ENCODE data around the gene KLHL29.

Gene KLHL29

GRCh38 chr2:23645230-23645808 lies 260.3 kb downstream of the KLHL29 start:
- DNase-seq, result no peak

GRCh38 chr2:23647563-23647962 lies 262.6 kb downstream of the KLHL29 start:
- no peak for DNase-seq

GRCh38 chr2:23649303-23649702 lies 264.3 kb downstream of the KLHL29 start:
- no peak for DNase-seq

GRCh38 chr2:23649819-23650218 lies 264.8 kb downstream of the KLHL29 start:
- DNase-seq, result no peak

GRCh38 chr2:23651187-23652080 lies 266.5 kb downstream of the KLHL29 start:
- no peak for DNase-seq

DNA sequence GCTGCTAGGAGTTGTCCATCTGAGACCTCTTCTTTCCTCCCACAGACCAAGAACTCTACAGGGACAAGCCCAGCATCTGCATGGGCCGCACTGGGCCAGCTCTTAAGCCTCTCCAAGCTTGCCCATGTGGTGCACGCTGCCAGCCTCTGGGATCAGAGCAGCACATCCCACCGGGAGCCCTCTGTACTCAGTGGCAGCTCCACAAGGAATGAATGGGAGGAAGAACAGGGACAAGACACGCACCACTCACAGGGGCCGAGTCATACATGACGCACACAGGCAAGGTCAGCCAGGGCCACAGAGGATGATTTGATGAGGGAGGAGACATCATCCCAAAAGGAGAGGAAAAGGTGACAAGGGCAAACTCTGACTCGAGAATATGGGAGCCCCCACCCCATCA lies 268.3 kb downstream of the KLHL29 start:
- no peak for DNase-seq

GRCh38 chr2:23654756-23655155 lies 269.8 kb downstream of the KLHL29 start:
- no peak for DNase-seq

DNA sequence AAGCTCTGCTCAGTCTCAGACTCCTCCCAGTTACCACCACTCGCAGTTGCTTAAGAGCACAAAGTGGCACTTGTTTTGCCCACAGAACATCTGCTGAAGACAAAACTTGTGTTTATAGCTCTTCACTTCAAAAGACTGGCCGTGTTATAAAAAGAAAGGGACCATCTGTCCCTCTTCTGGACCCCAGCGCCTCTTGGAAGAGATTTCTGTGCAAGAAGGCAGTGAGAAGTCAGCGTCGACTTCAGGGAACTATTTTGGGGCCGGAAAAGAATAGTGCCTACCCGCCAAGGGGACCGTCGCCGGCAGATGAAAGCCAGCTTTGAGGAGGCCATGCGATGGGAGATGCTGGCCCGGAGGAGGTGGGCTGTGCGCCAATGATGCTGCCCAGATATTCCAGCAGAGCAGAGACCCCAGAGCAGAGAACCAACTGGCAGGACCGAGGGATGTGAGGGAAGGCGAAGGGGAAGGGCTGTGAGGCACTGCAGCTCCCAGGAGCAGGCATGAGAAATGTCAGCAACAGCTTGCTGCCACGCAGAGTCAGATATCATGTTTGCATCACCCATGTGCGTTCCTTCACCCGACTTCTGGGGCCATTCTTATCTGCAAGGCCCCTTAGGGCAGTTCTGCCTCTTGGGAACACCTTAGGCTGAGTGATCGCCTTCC lies 271.1 kb downstream of the KLHL29 start:
- no peak for DNase-seq

GRCh38 chr2:23656597-23656973 lies 271.6 kb downstream of the KLHL29 start:
- DNase-seq, result no peak

DNA sequence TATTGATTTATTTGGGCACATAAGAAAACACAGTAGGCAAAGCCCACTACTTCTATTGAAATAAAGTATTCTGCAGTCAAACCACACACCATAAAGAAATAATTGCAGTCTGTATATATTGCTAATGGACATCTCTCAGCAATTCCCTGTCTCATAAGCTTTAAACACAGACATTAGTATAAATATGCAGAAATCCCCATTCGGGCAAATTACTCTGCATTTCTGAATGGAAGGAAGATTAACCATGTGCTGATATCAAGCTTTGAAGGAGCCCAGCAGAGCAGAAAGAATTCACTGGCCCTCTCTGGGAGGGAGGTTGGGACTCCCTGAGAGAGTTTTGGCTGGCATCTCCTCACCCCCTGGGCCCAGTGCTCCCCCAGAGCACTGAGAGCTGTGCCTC lies 272.4 kb downstream of the KLHL29 start:
- no peak for DNase-seq

DNA sequence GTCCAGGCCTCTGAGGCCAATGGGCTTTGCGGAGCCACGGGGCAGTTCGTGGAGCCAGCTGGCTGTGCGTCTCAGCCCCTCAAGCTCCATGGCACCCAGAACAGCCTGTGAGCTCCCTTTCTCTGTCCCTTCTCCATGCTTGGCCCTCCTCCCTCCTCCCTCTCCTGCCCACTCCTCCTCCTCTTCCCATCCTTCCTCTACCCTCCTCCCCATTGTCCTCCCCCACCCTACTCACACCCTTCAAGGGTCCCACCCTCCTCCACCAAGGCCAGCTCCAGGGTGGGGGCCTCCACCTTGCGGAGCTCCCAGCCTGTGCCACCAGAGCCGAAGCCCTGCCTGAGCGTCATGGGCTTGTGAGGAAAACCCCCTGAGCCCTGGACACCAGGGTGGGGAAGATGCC lies 273.0 kb downstream of the KLHL29 start:
- DNase-seq, result no peak

GRCh38 chr2:23658466-23658942 lies 273.5 kb downstream of the KLHL29 start:
- no peak for DNase-seq

- no peak for DNase-seq
Observed at GRCh38 chr2:23659328-23659727, 274.3 kb downstream of the KLHL29 start.

DNA sequence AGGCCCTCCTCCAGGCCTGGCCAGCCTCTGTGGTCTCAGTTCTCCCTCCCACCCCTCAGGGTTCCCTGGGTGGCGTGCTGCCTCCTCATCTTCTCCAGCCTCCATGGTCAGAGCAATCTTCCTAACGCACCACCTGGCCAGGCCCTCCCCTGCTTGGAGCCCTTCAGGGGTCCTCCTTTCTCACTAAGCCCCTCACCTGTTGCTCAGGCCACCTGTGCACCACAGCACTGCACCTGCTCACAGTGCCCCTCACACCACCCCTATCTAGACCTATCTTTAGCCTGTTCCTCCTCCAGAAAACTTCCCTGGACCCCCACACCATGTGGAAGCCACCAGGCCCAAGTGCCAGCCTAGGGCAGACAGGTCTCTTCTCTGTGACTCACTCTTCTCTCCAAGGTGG lies 274.8 kb downstream of the KLHL29 start:
- no peak for DNase-seq

DNA sequence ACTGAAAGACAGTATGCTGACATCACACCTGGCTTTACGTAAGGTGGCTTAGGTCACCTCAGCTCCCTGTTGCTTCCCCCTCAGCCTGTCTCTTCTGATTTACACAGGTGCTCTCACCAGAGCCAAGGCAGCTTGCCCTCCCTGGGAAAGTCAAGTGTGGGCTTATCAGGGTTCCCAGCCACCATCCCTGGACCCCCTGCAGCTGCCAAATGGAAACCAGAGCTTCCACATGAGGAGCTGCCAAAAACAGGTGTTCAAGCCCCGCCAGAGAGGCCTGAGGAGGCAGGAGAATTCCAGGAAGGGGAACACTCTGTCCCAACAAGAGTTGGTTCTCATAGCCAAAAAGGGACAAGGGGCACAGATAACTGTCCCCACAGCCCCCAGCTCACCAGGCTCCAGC lies 275.3 kb downstream of the KLHL29 start:
- no peak for DNase-seq

DNA sequence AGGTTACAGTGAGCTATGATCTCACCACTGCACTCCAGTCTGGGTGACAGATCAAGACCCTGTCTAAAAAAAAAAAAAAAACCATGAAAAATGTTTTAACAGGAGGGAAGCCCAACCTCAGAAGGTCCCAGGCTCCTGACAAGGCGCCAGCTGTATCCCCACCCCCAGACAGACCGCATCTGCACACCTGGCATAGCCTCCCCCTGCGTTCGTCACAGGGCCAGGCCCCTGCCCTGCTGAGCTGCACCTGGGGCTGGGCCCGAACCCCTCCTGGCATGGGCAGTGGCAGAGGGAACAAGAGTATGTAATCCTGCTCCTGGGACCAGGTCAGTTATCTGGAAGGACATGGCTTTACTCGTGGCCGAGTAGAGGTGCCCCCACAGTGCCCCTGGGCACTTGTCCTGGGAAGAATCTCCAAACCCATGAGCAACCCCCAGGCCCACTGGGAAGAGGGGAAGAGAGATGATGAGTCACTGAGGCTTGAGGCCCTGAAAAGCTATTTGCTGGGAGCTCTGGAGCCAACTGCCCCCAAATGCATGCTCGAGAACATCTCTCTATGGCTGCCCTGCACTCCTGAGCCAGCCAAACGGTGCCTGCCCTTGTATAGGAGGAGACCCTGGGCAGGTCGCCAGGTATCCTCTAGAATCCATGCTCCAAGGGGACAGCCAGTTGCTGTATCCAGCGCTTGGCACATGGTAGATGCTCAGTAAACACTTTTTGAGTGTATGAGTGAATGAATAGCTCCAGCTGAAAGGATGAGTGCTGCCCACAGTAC lies 276.5 kb downstream of the KLHL29 start:
- no peak for DNase-seq

- no peak for DNase-seq
Observed at GRCh38 chr2:23662466-23662865, 277.5 kb downstream of the KLHL29 start.

DNA sequence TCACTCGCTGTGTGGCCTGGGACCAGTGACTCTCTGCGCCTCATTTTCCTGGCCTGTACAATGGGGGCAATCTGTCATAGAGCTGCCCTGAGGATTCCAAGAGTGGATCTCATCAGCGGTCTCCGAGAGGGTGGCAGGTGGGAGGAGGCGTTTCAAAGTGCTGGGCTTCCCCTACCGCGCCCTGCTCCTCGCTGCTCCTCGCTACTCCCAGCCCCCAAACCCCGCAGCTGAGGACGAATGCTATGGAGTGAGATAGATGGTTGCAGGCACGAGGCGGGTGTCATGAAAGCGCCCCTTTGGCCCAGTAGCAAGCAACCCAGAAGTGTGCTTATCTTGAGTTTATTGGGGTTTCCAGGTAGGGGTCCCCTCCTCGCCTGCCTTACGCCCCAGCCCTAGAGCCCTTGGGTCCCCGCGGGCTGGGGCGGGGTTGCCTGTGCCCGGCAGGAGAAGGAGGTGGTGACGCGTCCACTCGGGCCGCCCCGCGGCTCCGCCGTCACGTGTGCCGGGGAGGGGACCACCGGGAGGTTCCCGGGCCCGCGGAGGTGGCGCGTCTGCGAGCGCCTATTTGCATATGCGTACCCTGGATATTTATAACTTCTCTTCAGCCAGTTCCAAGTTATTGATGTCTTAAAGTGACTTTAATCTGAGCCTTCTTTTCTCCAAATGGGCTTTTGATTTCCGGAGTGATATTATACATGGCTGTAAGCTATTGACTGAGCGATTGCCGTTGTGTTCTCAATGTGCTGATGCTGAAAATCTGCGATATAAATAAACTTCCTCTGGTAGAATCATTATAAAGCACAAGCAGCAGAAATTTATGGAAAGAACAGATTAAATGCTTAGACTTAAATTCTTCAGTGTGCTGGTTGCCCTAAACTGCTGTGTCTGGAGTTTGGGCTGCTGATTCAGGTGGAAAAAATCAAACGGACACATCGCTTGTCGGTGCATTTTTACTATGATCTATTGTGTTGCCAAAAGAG lies 278.3 kb downstream of the KLHL29 start:
- DNase-seq, result no peak

- no peak for DNase-seq
Observed at GRCh38 chr2:23664066-23664788, 279.2 kb downstream of the KLHL29 start.

- DNase-seq, result no peak
Observed at GRCh38 chr2:23666241-23666979, 281.4 kb downstream of the KLHL29 start.
